ENCODE data around the gene PRKD2.
A peak's percentile ranks its signal among the peaks of the same experiment; 100 is the strongest.
"Not testable (repeated sequence)": the region's sequence is repeated elsewhere in the genome, so short reads cannot be mapped to it uniquely, and the experiment has no call there.

PRKD2 gene

DNA sequence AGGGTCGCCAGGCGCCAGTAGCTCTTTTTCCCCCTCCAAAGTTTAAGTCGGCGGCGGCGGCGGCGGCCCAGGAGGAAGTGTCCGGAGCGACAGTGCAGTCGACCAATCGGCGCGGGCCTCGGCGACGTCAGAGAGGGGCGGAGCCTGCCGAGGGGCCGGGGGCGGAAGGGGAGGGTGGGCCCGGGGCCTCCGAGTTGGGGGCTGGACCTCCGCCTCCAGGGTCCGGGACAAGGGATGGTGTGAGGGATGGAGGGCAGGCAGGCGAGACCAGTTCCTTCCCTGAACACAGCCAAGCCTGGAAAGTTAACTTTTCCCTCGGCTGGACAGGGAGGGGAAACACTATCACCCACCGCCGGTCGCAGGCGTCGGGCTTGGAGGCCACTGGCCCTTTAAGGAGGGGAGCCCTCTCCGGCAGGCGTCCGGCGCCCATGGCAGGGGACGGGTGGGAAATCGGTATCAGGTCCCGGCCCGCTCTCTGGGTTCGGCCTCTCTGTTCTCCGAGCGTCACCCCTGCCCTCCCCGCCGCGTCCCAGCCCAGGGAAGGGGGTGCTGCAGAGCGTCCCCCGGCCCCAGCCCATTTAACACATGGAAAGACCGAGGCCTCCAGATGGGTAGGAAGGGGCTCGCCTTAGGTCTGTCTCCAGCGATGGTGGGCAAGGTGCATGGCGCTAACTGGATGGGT, at the start of gene PRKD2:
PRKD2 (minus strand) TSS at position 81 of the 682 bp plus-strand sequence. CDS start 744 bp downstream, outside the sequence.
- DNase-seq: peak; percentile 83 to 86

DNA sequence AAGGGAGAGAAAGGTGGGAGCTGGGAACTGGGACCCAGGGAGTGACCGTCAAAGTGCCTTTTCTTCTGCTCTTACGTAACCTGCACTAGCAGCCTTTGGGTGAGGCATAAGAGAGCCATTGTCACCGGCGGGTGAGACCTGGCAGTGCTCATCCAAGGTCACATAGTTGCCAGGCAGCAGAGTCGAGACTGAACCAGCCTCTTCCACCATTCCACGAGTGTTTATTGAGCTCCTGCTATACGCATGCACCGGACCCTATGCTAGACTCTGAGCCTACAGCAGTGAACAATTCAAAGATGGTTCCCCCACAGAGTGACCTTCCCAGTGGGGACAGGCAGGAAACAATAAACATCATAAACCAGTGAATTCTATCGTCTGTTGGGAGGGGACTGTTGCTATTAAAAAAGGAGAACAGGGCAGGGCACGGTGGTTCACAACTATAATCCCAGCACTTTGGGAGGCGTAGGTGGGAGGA, 47.9 kb upstream of the PRKD2 start:
- DNase-seq: no peak

DNA sequence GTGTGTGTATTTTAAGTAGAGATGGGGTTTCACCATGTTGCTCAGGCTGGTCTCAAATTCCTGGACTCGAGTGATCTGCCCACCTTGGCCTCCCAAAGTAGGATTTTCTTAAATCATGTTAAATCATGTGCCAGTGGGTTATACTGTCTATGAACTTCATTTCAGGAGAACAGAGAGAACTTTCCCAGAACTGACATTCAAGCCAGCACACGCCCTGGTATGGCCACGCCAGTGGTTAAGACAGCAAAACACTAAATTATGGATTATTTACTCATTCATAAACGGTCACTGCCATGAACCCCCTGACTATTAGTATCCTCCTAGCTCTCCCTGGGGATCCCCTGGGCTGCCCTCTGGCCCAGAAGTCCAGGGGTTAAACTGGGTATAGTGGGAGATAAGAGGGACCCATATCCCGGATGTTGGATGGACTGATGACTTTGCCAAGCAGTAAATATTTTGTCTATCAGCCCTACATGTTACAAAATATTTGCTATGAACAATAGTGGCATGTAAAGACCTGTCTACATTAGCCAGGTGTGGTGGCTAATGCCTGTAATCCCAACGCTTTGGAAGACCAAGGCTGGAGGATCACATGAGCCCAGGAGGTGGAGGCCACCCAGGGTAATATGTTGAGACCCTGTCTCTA, 45.5 kb upstream of the PRKD2 start:
- DNase-seq: no peak

DNA sequence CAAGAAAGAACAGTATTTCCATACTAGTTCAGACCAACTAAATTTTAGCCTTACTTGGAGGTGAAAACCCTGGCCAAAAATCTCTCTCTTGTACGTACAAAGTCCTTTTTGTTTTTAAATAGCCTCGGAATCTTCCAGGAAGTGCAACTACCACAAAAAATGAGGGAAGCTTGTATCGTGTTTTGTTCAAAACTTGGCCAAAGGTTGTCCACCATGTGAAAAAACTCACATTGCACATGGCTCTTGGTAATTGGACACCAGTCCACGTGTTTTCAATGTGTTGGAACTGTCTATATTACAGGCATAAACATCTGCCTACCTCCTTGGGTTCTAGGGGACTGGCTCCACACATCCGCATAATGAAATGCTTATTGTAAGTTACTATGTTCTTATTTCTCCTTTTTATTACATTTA, 44.5 kb upstream of the PRKD2 start:
- DNase-seq: no peak

DNA sequence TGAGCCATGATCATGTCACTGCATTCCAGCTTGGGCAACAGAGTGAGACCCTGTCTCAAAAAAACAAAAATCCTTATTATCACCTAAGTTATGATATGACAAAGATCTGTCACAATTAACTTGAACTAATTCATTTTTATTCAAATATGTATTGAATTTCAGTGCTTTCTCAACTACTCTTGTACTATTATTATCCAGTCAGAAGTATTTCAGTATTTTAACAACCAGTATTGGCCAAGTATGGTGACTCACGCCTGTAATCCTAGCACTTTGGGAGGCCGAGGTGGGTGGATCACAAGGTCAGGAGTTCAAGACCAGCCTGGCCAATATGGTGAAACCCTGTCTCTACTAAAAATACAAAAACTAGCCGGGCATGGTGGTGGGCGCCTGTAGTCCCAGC, 44.0 kb upstream of the PRKD2 start:
- DNase-seq: not testable (repeated sequence)

DNA sequence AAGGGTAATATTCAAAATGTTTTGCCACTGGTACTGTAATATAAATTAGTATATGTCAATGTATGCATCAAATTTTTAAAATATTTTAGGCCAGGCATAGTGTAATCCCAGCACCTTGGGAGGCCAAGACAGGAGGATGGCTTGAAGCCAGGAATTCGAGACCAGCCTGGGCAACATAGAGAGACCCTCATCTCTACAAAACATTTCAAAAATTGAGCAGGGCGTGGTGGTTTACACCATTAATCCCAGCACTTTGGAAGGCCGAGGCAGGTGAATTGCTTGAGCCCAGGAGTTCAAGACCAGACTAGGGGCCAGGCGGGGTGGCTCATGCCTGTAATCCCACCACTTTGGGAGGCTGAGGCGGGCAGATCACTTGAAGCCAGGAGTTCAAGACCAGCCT, 43.4 kb upstream of the PRKD2 start:
- DNase-seq: no peak

DNA sequence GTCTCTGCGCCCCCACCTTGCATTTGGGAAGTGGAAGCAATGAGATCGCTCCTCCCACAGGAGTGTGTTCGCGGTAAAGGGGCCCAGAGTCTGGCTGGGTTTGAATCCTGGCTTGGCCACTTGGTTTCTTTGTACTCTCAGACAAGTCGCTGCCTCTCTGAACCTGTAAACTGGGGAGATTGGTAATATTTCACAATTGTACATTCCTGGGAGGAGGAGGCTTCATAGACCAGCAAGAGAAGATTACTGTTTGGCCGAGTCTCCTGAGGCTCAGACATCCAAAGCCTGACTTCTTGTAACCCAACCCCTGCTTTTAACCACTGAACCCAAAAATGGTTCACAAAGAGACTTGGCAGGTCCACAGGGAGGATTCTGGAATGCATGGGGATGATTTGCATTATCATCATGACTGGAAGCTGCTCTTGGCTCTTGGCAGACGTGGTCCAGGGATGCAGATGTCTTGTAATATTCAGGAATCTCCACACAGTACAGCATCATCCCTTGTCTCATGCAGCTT, 43.0 kb upstream of the PRKD2 start:
- DNase-seq: no peak

DNA sequence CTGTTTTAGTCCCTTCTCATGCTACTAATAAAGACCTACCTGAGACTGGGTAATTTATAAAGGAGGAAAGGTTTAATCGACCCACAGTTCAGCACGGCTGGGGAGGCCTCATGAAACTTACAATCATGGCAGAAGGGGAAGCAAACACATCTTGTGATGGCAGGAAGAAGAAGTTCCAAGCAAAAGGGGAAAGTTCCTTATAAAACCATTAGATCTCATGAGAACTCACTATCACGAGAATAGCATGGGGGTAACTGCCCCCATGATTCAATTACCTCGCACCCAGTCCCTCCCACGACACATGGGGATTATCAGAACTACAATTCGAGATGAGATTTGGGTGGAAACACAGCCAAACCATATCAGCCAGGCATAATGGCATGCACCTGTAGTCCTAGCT, 42.3 kb upstream of the PRKD2 start:
- no peak for DNase-seq

DNA sequence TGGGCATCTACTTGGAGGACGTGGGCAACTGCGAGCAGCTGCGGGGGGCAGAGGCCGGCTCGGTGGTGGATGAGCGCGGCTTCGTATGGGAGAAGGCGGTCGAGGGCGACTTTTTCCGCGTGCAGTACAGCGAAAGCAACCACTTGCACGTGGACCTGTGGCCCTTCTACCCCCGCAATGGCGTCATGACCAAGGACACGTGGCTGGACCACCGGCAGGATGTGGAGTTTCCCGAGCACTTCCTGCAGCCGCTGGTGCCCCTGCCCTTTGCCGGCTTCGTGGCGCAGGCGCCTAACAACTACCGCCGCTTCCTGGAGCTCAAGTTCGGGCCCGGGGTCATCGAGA, 39.6 kb upstream of the PRKD2 start:
- no peak for DNase-seq

DNA sequence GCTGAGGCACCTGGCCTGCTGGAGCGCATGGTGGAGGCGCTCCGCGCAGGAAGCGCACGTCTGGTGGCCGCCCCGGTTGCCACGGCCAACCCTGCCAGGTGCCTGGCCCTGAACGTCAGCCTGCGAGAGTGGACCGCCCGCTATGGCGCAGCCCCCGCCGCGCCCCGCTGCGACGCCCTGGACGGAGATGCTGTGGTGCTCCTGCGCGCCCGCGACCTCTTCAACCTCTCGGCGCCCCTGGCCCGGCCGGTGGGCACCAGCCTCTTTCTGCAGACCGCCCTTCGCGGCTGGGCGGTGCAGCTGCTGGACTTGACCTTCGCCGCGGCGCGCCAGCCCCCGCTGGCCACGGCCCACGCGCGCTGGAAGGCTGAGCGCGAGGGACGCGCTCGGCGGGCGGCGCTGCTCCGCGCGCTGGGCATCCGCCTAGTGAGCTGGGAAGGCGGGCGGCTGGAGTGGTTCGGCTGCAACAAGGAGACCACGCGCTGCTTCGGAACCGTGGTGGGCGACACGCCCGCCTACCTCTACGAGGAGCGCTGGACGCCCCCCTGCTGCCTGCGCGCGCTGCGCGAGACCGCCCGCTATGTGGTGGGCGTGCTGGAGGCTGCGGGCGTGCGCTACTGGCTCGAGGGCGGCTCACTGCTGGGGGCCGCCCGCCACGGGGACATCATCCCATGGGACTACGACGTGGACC, 39.1 kb upstream of the PRKD2 start:
- DNase-seq: no peak

DNA sequence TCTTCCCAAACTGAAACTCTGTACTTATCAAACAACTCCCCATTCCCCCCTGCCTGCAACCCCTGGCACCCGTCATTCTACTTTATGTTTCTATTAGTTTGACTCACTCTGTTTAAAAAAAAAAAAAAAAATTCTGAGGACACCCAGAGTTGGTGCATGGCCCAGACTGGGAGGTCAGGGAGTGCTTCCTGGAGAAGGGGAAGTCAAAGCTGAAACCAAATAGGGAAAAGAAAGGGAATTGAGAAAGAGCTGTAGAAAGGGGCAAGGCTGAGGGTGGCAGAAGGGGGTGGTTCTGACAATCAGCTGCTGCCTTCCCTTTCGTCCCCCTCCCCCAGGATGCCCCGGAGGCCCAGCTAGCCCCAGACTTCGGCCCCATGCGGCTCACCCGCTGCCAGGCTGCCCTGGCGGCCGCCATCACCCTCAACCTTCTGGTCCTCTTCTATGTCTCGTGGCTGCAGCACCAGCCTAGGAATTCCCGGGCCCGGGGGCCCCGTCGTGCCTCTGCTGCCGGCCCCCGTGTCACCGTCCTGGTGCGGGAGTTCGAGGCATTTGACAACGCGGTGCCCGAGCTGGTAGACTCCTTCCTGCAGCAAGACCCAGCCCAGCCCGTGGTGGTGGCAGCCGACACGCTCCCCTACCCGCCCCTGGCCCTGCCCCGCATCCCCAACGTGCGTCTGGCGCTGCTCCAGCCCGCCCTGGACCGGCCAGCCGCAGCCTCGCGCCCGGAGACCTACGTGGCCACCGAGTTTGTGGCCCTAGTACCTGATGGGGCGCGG, 38.4 kb upstream of the PRKD2 start:
- no peak for DNase-seq

DNA sequence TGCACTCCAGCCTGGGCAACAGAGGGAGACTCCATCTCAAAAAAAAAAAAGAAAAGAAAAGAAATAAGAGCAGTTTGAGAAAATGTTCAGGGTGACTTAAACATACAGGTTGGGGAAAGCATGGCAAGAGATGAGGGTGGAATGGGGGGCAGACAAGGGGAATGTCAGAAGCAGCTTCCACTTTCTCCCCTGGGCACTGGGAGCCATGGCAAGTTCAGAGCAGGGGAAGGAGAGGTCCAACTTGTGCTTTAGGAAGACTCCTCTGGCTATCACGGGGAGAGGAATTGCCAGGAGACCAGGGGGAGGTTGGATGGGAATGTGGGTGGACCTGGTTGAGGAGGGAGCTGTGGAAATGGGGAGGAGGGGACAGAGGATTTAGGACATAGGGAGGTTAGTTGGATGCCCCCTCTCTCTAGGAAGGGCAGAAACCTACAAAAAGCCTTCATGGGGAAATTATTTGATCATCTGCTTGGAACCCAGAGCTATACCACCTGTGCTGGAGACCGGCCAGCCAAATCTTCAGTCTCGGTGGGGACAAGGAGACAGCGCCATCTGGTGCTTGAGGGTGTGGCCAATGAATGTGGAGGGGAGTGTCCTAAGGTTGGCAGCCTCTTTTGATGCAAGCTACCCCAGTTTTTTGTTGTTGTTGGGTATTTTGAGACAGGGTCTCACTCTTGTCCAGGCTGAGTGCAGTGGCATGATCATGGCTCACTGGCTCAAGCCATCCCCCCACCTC, 36.7 kb upstream of the PRKD2 start:
- DNase-seq: peak; percentile 71 to 74

DNA sequence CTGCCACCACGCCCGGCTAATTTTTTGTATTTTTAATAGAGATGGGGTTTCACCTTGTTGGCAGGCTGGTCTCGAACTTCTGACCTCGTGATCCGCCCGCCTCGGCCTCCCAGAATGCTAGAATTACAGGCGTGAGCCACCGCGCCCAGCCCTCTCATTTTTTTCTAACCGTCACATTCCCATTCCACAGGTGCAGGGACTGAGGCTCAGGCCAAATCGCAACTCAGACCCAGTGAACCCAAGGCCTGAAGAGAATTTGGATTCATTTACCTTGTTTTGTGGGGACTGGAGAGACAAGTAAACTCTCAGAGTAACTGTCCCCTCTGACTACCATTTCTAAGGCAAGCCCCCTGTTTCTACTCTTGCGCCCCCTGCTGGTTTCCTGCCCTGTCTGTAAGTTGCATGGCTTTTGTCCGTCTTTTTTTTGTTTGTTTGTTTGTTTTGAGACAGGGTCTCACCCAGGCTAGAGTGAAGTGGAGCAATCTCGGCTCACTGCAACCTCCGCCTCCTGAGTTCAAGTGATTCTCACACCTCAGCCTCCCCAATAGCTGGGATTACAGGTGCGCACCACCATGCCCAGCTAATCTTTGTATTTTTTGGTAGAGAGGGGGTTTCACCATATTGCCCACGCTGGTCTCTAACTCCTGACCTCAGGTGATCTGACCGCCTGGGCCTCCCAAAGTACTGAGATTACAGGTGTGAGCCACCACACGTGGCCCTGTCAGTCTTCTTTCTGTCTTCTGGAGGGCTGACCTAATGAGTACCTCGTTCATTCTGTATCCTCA, 31.6 kb upstream of the PRKD2 start:
- DNase-seq: peak; percentile 71 to 77

DNA sequence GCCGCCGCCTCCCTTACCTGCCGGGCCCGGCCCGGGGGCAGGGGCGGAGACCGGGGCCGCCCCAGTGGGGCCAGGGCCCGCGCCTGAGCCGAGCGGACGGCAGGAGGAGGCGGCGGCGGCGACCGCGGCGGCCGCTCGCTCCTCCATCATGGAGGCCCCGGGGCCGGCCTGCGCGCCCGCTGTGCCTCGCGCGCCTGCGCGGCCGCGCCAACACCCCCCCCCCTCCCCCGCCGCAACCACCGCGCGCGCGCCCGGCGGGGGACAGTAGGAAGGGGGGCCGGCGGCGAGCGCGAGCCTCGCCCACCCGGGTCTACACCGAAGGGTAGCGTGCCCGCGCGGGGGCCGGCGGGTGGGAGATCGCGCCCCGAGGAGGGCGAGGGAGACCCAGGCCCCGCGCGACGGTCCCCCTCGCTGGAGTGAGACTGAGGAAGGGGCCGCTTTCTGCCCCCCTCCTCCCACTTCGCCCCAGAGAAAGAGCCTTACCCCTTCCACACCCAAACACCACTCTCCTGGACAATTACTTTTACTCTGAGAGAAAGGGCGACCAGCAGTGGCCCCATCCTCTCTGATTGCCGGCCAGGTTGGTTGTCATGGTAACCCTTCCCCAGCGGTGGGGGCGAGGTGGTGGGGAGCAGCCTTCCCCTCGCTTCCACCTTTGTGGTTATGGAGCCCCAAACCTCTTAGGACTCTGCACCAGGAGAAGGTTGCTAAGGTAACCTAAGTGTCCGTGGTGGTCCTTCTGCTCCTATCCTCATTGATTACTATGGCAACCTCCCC, 29.6 kb upstream of the PRKD2 start, which contains the start of gene STRN4:
STRN4 (minus strand) TSS at position 170 of the 777 bp plus-strand sequence; CDS start at position 150, 20 bp downstream.
- DNase-seq: peak; percentile 70

DNA sequence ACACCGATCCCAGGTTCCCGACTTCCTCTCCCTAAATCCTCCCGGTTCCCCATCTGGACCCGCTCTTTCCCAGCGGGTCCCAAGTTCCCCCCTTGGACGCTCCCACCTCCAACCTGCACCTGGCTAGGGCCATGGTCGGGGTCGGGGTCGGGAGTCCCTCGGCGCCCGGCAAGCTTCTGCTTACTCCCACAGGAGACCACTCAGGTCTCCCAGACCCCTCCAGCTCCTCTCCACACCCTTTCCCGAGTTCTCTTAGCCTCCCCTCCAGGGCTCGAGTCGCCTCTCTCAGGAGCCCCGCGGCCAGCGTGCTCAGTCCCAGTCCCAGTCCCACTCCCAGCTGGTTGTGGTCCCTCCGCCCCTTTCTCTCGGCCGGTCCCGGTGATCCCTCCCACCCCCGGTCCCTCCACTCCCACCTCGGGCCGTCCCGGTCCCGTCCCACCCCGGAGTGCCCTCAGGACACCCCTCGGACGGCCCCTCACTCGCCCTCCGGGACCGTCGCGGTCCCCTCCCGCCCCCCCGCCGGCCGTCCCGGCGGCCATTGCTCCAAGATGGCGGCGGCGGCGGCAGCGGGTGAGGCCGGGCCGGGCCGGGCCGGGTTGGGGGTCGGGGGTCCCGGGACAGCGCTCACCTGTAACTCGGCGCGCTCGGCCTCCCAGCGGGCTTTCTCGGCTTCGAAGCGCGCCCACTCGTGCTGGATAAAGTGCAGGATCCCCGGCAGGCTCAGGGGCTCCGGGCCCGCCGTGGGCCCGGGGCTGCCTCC, 28.8 kb upstream of the PRKD2 start, which contains the start of gene FKRP:
FKRP (plus strand) TSS at position 537 of the 760 bp plus-strand sequence. CDS start 9,394 bp downstream, outside the sequence.
- peak; percentile 18 to 35 for DNase-seq

DNA sequence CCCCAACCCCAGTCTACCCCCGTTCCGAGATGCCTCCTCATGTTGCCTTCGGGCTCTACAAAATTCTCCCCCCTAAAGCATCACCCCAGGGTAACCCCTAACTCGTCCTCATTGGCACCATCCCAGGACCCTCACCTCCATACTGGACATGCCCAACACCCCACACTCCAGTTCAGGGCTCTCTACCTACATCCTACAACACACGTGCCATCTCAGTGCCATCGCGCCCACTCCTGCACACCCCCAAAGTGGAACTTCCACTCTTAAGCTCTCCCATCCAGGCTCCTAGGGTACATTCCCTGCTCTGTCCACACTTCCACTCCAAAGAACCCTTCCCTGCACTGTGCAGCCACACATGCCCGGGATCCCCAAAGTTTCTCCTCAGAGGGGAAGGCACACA, 28.1 kb upstream of the PRKD2 start:
- no peak for DNase-seq

DNA sequence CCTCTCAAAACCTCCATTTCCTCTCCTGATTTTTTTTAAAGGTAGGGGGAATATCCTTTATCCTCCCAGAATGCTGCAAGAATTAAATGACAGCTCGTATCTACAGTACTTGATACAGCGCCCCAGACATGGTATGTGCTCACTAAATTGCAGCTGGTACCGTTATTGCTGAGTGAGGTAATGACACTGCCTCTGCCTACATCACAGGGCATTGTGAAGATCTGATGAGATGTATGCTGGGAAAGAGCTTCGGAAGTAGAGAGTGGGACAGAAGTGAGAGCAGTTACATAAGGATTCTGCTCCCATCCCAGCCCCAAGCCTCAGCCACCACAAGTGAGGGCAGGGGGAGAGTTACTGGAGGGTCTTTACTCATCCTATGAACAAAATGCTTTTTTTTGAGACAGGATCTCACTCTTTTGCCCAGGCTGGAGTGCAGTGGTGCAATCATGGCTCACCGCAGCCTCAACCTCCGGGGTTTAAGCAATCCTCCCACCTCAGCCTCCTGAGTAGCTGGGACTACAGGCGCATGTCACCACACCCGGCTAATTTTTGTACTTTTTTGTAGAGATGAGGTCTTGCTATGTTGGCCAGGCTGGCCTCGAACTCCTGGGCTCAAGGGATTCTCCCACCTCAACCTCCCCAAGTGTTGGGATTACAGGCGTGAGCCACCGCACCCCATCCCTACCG, 27.2 kb upstream of the PRKD2 start:
- no peak for DNase-seq

DNA sequence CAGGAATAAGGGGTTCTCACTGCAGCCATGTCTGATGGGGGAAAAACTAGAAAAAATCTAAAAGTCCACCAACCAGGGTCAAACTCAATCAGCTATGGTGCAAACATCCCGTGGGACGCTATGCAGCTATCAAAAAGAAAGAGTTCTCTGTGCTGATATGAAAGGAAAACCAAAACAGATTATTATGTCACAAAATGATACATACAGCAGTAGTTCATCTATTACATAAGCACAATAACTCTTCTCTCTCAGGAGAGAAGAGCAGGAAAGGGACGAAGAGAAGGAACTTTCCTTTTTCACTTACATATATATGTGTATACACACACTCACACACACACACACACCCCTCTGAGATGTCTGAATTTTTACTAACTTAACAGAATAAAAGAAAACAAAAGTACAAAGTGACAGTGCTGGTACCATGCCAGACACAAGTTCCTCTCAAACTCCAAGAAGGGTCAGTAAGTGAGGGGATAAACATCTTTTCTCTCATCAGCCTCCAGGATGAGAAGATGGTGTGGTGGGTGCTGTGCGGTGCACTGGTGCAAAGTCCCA, 26.1 kb upstream of the PRKD2 start:
- no peak for DNase-seq

DNA sequence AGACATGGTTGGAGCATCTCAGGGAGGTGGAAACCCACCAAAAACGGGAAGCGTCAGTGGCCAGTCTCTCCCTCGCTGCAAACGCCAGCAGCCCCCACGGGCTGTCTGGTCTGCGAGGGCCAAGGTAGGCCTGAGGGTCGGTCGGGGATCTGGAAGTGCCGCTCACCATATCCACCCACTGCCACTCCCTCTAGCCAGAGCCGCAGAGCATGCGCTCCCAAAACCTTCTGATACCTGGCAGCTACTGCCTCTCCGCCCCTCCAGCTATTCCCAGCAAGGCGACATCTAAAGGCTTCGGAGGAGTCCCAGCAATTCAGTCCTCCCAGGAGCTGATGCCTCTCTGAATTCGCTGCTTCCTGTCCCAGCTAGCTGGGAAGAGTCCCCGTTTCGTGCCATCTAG, 24.5 kb upstream of the PRKD2 start:
- DNase-seq: no peak

All from CD4-positive, alpha-beta T cell treated with Interleukin-1 beta for 1 hour (primary cell).